HFF-Myc (cell line): Measurements from ENCODE around the gene RBM22.
A peak's percentile ranks its signal among the peaks of the same experiment; 100 is the strongest.

Experiments
- DNase-seq: peaks from one replicate; pipeline ENCODE4 v3.0.0-alpha.2; 2011; ENCODE audit warnings: low read depth; ENCODE audit errors: extremely low read depth
- H3K4me3 ChIP-seq: replicated peaks from 2 replicates; pipeline ENCODE4 v1.5.1; 2011; ENCODE audit warnings: low read depth, mild to moderate bottlenecking, control low read depth, low read length
- CTCF ChIP-seq: IDR thresholded peaks from 2 replicates; pipeline ENCODE4 v1.5.1; 2012; ENCODE audit warnings: mild to moderate bottlenecking, low read depth, low read length, control low read depth; ENCODE audit errors: missing control alignments

RBM22 gene

DNA sequence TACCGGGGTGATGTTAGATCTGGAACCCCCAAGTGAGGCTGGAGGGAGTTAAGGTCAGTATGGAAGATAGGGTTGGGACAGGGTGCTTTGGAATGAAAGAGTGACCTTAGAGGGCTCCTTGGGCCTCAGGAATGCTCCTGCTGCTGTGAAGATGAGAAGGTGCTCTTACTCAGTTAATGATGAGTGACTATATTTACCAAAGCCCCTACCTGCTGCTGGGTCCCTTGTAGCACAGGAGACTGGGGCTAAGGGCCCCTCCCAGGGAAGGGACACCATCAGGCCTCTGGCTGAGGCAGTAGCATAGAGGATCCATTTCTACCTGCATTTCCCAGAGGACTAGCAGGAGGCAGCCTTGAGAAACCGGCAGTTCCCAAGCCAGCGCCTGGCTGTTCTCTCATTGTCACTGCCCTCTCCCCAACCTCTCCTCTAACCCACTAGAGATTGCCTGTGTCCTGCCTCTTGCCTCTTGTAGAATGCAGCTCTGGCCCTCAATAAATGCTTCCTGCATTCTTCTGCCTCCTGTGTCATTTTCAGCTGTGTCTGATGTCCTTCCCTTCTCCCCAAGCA, 42.1 kb downstream of the RBM22 start:
- no peak for DNase-seq
- no peak for TF ChIP-seq CTCF
- H3K4me3 ChIP-seq = no peak overlapping the region

DNA sequence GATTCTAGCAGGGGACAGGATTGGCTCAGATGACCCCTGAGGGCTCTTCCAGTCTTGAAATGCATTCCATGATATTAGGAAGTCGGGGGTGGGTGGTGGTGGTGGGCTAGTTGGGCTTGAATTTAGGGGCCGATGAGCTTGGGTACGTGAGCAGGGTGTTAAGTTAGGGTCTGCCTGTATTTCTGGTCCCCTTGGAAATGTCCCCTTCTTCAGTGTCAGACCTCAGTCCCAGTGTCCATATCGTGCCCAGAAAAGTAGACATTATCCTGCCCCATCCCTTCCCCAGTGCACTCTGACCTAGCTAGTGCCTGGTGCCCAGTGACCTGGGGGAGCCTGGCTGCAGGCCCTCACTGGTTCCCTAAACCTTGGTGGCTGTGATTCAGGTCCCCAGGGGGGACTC, 42.7 kb downstream of the RBM22 start:
- no peak for TF ChIP-seq CTCF
- no peak for DNase-seq
- H3K4me3 ChIP-seq = no peak overlapping the region

- no peak for DNase-seq
- TF ChIP-seq CTCF = peak; percentile 32
- H3K4me3 ChIP-seq = peak overlapping the region; percentile 40
These were observed 44.4 kb downstream of the RBM22 start for GRCh38 chr5:150656191-150657132.

GRCh38 chr5:150655221-150655620, 45.6 kb downstream of the RBM22 start:
- TF ChIP-seq CTCF = no peak

GRCh38 chr5:150653762-150654556, 46.9 kb downstream of the RBM22 start:
- DNase-seq = no peak
- no peak overlapping the region for H3K4me3 ChIP-seq
- no peak for TF ChIP-seq CTCF

More at GRCh38 chr5:150655221-150655620, 45.6 kb downstream of the RBM22 start:
- H3K4me3 ChIP-seq = no peak overlapping the region
- no peak for DNase-seq

- peak; percentile 26 for TF ChIP-seq CTCF
- no peak overlapping the region for H3K4me3 ChIP-seq
- DNase-seq = no peak
These were observed 47.6 kb downstream of the RBM22 start for GRCh38 chr5:150653145-150653761.
